ENCODE data around the gene SH3PXD2B. TPM values are rescaled to one million over a fixed set of nuclear protein-coding genes. Genes with fewer than 3 reads are reported as not detected.
"Not testable (repeated sequence)": the region's sequence is repeated elsewhere in the genome, so short reads cannot be mapped to it uniquely, and the experiment has no call there.

Gene SH3PXD2B
- total RNA-seq, 2 experiments from 2014 or later, result 0.21 to 0.23 TPM

GRCh38 chr5:172481011-172481800 is 26.9 kb upstream of the SH3PXD2B start:
- H3K9me3 Mint-ChIP-seq (ENCODE audit: insufficient read depth), result no peaks in the 10 kb centered on the region
- POLR2A ChIA-PET, result no interaction called here
- no peaks in the 10 kb centered on the region for H3K36me3 Mint-ChIP-seq (ENCODE audit: low read depth)
- H3K4me3 Mint-ChIP-seq, result no peak overlapping the region
- no peaks in the 10 kb centered on the region for H3K4me1 Mint-ChIP-seq (ENCODE audit: low read depth)
- DNase-seq (no peak), ATAC-seq (no peak)
- CTCF ChIA-PET, result interaction anchor here (1.4 to 3.3 kb wide), 2 partner anchors 216 to 217 kb away, joined by 3 to 31 read pairs; no protein-coding TSS in a partner anchor
- no peak overlapping the region for H3K27ac Mint-ChIP-seq
- peaks cover 3% of the 10 kb centered on the region for H3K27me3 Mint-ChIP-seq (ENCODE audit: low read depth)

DNA sequence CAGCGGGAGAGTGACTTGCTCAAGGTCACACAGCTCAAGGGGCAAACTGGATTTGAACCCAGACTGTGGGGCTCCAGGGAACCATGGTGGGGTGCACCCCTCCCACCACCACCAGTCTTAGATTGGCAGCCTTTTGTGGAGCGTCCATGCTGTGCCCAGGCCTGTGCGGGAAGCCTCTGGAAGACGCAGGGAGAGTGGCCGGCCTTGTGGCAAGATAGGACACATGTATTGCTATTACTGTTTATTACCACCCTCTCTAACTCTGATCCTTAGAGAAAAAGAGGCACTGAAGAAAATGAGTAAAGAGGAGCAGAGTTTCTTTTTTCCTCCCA is 25.4 kb upstream of the SH3PXD2B start:
- H3K9me3 Mint-ChIP-seq (ENCODE audit: insufficient read depth), result no peaks in the 10 kb centered on the region
- no peaks in the 10 kb centered on the region for H3K36me3 Mint-ChIP-seq (ENCODE audit: low read depth)
- no peak overlapping the region for H3K4me3 Mint-ChIP-seq
- DNase-seq (no peak), ATAC-seq (no peak)
- POLR2A ChIA-PET, result no interaction called here
- peaks cover 3% of the 10 kb centered on the region for H3K27me3 Mint-ChIP-seq (ENCODE audit: low read depth)
- CTCF ChIA-PET, result interaction anchor here (0.8 to 3.3 kb wide), 2 partner anchors 218 to 235 kb away, joined by 3 to 31 read pairs; no protein-coding TSS in a partner anchor
- no peaks in the 10 kb centered on the region for H3K4me1 Mint-ChIP-seq (ENCODE audit: low read depth)
- no peak overlapping the region for H3K27ac Mint-ChIP-seq

DNA sequence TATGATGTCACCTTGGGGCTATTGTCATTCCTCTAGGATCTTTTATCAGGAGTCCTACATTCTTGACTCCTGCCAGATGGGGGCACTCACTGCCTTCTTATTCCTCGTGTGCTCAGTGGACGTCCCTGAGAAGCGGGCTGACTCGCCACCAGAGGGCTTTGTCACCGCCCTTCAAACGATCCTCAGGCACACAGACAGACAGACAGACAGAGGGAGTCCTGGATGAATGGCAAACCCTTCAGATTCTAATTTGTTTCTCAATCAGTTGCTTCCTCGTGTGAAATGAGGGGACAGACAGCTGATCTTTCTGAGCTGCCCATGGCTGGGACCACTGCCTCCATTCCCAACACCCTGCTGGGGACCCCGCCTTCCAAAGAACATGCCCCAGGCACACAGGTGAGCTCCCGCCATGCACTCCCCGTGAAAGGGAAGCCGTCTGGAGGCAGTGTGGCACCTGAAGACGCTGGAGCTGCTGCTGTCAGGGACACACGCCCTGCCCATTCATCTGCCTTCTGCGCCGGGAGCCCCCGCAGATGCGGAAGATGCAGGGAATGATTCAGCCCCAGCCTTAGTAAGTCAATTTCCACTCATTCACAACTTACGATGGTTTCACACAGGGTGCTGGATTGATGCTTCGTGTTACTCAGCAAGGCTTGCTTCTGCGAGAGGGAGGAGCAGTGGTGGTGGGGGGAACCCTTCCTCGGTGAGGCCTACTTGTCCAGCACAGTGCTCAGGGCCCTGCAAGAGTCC is 24.9 kb upstream of the SH3PXD2B start:
- POLR2A ChIA-PET, result no interaction called here
- peak; percentile 99 for ATAC-seq
- CTCF ChIA-PET, result interaction anchor here (0.8 to 3.3 kb wide), 2 partner anchors 219 to 236 kb away, joined by 3 to 31 read pairs; no protein-coding TSS in a partner anchor
- no peaks in the 10 kb centered on the region for H3K36me3 Mint-ChIP-seq (ENCODE audit: low read depth)
- H3K4me1 Mint-ChIP-seq (ENCODE audit: low read depth), result no peaks in the 10 kb centered on the region
- H3K27ac Mint-ChIP-seq, result no peak overlapping the region
- H3K9me3 Mint-ChIP-seq (ENCODE audit: insufficient read depth), result no peaks in the 10 kb centered on the region
- H3K27me3 Mint-ChIP-seq (ENCODE audit: low read depth), result peaks cover 6% of the 10 kb centered on the region
- no peak overlapping the region for H3K4me3 Mint-ChIP-seq
- peak; percentile 82 for DNase-seq

DNA sequence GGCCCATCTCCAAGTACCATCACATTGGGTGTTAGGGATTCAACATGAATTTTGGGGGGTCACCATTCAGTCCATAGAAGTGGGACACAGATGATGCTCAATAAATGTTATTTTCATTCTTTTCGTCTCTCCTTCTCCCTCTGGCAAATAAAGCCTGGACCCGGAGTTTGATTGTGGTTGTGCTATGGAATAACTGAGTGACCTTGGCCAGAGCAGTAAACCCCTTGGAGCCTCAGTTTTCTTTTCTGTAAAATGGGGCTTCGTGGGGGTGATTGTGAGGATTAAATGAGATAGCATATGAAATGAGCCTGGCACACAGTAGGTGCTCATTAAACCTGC is 24.3 kb upstream of the SH3PXD2B start:
- H3K36me3 Mint-ChIP-seq (ENCODE audit: low read depth); H3K9me3 Mint-ChIP-seq (ENCODE audit: insufficient read depth); H3K4me3 Mint-ChIP-seq; ATAC-seq; H3K27me3 Mint-ChIP-seq (ENCODE audit: low read depth); H3K4me1 Mint-ChIP-seq (ENCODE audit: low read depth); DNase-seq; POLR2A ChIA-PET; H3K27ac Mint-ChIP-seq: not testable (repeated sequence)
- CTCF ChIA-PET, result interaction anchor here (3.3 kb wide), 1 partner anchor 219 kb away, joined by 31 read pairs; no protein-coding TSS in a partner anchor

DNA sequence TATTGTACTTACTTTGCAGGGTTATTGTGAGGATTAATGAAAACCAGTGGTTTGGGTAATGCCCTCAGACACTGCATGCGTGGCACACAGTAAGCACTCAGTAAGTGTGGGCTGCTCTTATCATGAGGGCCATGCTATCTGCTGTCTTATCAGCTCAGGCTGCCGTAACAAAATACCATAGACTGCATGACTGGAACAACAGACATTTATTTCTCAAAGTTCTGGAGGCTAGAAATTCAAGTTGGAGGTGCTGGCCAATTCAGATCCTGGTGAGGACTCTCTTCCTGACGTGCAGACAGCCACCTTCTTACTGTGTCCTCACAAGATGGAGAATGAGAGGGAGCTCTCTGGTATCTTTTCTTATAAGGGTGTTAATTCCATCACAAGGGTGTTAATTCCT is 23.9 kb upstream of the SH3PXD2B start:
- Mint-ChIP-seq H3K36me3 (ENCODE audit: low read depth) (no peaks in the 10 kb centered on the region), H3K27ac (no peak overlapping the region), H3K4me1 (ENCODE audit: low read depth) (no peaks in the 10 kb centered on the region), H3K4me3 (no peak overlapping the region), H3K27me3 (ENCODE audit: low read depth) (peaks cover 9% of the 10 kb centered on the region), H3K9me3 (ENCODE audit: insufficient read depth) (no peaks in the 10 kb centered on the region)
- no peak for DNase-seq
- POLR2A ChIA-PET, result no interaction called here
- CTCF ChIA-PET, result interaction anchor here (3.3 kb wide), 1 partner anchor 220 kb away, joined by 31 read pairs; no protein-coding TSS in a partner anchor
- no peak for ATAC-seq

DNA sequence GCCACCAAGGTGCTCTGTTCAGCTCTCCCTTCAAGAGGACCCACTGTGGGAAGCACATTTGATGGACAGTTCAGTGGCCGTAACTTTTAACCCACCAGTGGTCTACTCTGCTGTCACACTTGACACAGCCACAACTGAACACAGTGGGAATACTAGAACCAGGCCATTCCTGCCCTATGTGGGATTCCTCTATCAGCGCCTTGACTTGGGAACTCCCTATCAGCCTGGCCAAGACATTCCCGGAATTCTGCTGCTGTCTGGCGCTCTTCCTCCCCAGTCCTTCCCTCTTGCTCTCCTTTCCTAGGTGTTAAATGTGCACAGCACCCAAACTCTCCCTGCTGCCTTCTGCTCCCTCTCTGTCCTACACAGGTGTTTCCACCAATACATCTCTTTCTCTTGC is 23.1 kb upstream of the SH3PXD2B start:
- no peak overlapping the region for H3K4me3 Mint-ChIP-seq
- CTCF ChIA-PET, result no interaction called here
- no peaks in the 10 kb centered on the region for H3K36me3 Mint-ChIP-seq (ENCODE audit: low read depth)
- H3K27me3 Mint-ChIP-seq (ENCODE audit: low read depth), result peaks cover 9% of the 10 kb centered on the region
- H3K4me1 Mint-ChIP-seq (ENCODE audit: low read depth), result no peaks in the 10 kb centered on the region
- H3K27ac Mint-ChIP-seq, result no peak overlapping the region
- no peak for DNase-seq
- no peak for ATAC-seq
- H3K9me3 Mint-ChIP-seq (ENCODE audit: insufficient read depth), result no peaks in the 10 kb centered on the region
- POLR2A ChIA-PET, result no interaction called here

DNA sequence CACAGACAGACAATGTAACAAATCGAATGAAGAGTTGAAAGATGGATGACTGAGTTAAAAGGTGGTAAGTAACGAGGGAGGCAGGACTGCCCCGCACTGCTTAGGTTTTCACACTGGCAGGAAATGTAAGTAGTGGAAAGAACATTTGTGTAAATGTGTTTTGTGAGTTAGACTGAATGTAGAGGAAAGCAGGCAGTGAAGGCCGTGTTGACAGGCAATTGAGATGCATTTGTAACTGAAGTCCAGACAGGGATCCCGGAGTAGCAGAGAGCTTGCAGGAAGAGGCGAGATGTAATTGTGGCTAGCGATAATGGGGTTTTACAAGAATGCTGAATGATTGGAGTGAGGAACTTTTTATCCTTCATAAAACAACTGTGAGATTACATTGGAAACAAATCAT is 20.0 kb upstream of the SH3PXD2B start:
- POLR2A ChIA-PET, result no interaction called here
- no peaks in the 10 kb centered on the region for H3K36me3 Mint-ChIP-seq (ENCODE audit: low read depth)

GRCh38 chr5:172473427-172473826 is 19.1 kb upstream of the SH3PXD2B start:
- peaks cover 15% of the 10 kb centered on the region for H3K27me3 Mint-ChIP-seq (ENCODE audit: low read depth)
- no peak overlapping the region for H3K27ac Mint-ChIP-seq
- H3K4me3 Mint-ChIP-seq, result no peak overlapping the region
- ChIA-PET CTCF (interaction anchor here (1.1 to 2.6 kb wide), 2 partner anchors 22 to 224 kb away, joined by 3 to 5 read pairs; no protein-coding TSS in a partner anchor), POLR2A (no interaction called here)
- ATAC-seq, result no peak
- no peaks in the 10 kb centered on the region for H3K9me3 Mint-ChIP-seq (ENCODE audit: insufficient read depth)
- H3K36me3 Mint-ChIP-seq (ENCODE audit: low read depth), result no peaks in the 10 kb centered on the region
- no peaks in the 10 kb centered on the region for H3K4me1 Mint-ChIP-seq (ENCODE audit: low read depth)
- no peak for DNase-seq

More for the DNA sequence above, 20.0 kb upstream of the SH3PXD2B start:
- no peaks in the 10 kb centered on the region for H3K4me1 Mint-ChIP-seq (ENCODE audit: low read depth)
- CTCF ChIA-PET, result interaction anchor here (1.1 to 2.6 kb wide), 4 partner anchors 13 to 239 kb away, joined by 3 to 5 read pairs (median 4); no protein-coding TSS in a partner anchor
- peaks cover 12% of the 10 kb centered on the region for H3K27me3 Mint-ChIP-seq (ENCODE audit: low read depth)
- no peak overlapping the region for H3K4me3 Mint-ChIP-seq
- H3K27ac Mint-ChIP-seq, result no peak overlapping the region
- no peak for ATAC-seq
- no peak for DNase-seq
- no peaks in the 10 kb centered on the region for H3K9me3 Mint-ChIP-seq (ENCODE audit: insufficient read depth)

GRCh38 chr5:172469697-172470096 is 15.4 kb upstream of the SH3PXD2B start:
- Mint-ChIP-seq H3K27me3 (ENCODE audit: low read depth) (peaks cover 21% of the 10 kb centered on the region), H3K4me1 (ENCODE audit: low read depth) (no peaks in the 10 kb centered on the region), H3K9me3 (ENCODE audit: insufficient read depth) (no peaks in the 10 kb centered on the region), H3K36me3 (ENCODE audit: low read depth) (no peaks in the 10 kb centered on the region), H3K27ac (no peak overlapping the region), H3K4me3 (no peak overlapping the region)
- ChIA-PET POLR2A (no interaction called here), CTCF (no interaction called here)
- DNase-seq, result no peak
- ATAC-seq, result no peak

DNA sequence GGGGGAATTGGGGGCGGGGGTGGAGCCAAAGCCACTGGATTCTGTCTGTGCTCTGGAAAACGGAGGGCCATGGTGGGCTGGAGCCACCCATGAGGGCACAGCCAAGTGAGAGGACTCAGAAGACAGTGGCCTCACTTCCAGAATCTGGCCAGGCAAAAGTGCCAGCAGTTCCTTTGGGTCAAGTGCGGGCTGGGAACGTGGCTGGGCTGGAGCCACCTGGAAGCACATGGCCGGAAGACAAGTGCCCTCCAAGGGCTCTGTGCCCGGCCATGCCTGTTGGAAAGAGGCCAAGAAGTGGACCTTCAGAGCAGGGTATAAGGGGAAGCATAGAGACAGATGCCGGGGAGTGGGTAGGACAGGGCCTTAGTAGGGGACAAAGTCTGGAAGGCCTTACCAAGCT is 11.7 kb upstream of the SH3PXD2B start:
- Mint-ChIP-seq H3K27me3 (ENCODE audit: low read depth) (peaks cover 11% of the 10 kb centered on the region), H3K36me3 (ENCODE audit: low read depth) (no peaks in the 10 kb centered on the region), H3K27ac (no peak overlapping the region), H3K9me3 (ENCODE audit: insufficient read depth) (no peaks in the 10 kb centered on the region), H3K4me3 (no peak overlapping the region), H3K4me1 (ENCODE audit: low read depth) (peaks cover 8% of the 10 kb centered on the region)
- DNase-seq (no peak), ATAC-seq (no peak)
- CTCF ChIA-PET, result interaction anchor here (3.1 kb wide), 1 partner anchor 15 kb away, joined by 12 read pairs; no protein-coding TSS in a partner anchor
- POLR2A ChIA-PET, result interaction anchor here (0.6 kb wide), 1 partner anchor 299 kb away, joined by 3 read pairs; no protein-coding TSS in a partner anchor

DNA sequence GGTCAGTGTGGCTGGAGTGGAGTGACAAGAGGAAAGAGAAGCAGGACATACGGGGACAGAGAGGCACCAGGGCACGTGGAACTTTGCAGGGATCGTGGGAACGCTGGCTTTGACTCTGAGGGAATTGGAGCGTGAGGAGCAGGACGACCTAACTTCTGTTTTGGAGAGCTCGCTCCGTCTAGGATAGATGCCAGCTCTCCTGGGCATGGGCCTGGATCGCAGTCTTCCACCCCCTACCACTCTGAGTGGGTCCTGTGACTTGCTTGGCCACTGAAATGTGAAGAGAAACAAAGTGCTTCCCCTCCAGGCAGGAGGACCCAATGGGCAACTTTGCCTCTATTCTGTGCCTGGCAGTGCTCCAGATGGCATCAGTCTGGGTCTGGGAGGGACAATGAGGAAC is 8.7 kb upstream of the SH3PXD2B start:
- H3K4me3 Mint-ChIP-seq, result no peak overlapping the region
- ATAC-seq (no peak), DNase-seq (no peak)
- no peak overlapping the region for H3K27ac Mint-ChIP-seq
- peaks cover 7% of the 10 kb centered on the region for H3K27me3 Mint-ChIP-seq (ENCODE audit: low read depth)
- CTCF ChIA-PET, result interaction anchor here (1.0 to 5.0 kb wide), 3 partner anchors 12 to 469 kb away, joined by 3 to 39 read pairs (median 3); no protein-coding TSS in a partner anchor
- no peaks in the 10 kb centered on the region for H3K36me3 Mint-ChIP-seq (ENCODE audit: low read depth)
- no peaks in the 10 kb centered on the region for H3K9me3 Mint-ChIP-seq (ENCODE audit: insufficient read depth)
- POLR2A ChIA-PET, result no interaction called here
- peaks cover 15% of the 10 kb centered on the region for H3K4me1 Mint-ChIP-seq (ENCODE audit: low read depth)

DNA sequence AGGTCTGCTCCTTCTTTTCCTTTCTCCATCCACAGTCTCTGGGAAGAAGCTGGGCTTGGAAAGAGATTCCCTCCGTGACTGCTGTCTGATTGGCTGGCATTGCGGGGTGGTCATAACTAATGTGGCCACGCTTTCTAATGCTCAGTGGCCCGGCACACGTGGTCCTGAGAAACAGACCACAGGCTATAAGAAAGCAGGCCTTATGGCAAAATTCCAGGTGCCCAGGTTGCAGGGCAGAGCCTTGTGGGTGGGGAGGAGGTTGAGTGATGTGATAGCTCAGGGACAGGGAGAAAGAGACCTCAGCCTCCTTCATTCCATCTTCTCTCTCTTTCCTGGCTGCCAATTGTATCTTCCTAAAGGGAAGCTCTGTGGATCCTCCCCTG is 5.4 kb upstream of the SH3PXD2B start:
- H3K27ac Mint-ChIP-seq, result no peak overlapping the region
- no peak for ATAC-seq
- CTCF ChIA-PET, result interaction anchor here (3.1 to 5.0 kb wide), 2 partner anchors 9 to 239 kb away, joined by 25 to 39 read pairs; no protein-coding TSS in a partner anchor
- no peaks in the 10 kb centered on the region for H3K9me3 Mint-ChIP-seq (ENCODE audit: insufficient read depth)
- no peaks in the 10 kb centered on the region for H3K36me3 Mint-ChIP-seq (ENCODE audit: low read depth)
- H3K4me3 Mint-ChIP-seq, result no peak overlapping the region
- POLR2A ChIA-PET, result no interaction called here
- peaks cover 18% of the 10 kb centered on the region for H3K4me1 Mint-ChIP-seq (ENCODE audit: low read depth)
- no peak for DNase-seq
- H3K27me3 Mint-ChIP-seq (ENCODE audit: low read depth), result peaks cover 12% of the 10 kb centered on the region

Data from activated CD8-positive, alpha-beta T cell treated with anti-CD3 and anti-CD28 coated beads, Interleukin-2, amount 10 ng/mL, durations not matched to agents 7 days and 5 days (primary cell).